ENCODE measurements around the gene SLC35E4.

GRCh38 chr22:30664798-30665197 is 29.2 kb downstream of the SLC35E4 start:
- TF ChIP-seq CTCF (IDR thresholded peaks at IDR 0.05) (no peak), POLR2A (IDR thresholded peaks at IDR 0.05) (no peak)
